HG03135 (cell line): Measurements from ENCODE around the gene RHBDD3.
A peak's percentile ranks its signal among the peaks of the same experiment; 100 is the strongest.

Experiments used
- ATAC-seq: cut with Tn5 transposase; IDR thresholded peaks from one replicate; pipeline ENCODE4 v1.9.1; 2021; ENCODE audit warnings: mild to moderate bottlenecking, moderate library complexity; ENCODE audit not compliant: unreplicated experiment

RHBDD3 gene

DNA sequence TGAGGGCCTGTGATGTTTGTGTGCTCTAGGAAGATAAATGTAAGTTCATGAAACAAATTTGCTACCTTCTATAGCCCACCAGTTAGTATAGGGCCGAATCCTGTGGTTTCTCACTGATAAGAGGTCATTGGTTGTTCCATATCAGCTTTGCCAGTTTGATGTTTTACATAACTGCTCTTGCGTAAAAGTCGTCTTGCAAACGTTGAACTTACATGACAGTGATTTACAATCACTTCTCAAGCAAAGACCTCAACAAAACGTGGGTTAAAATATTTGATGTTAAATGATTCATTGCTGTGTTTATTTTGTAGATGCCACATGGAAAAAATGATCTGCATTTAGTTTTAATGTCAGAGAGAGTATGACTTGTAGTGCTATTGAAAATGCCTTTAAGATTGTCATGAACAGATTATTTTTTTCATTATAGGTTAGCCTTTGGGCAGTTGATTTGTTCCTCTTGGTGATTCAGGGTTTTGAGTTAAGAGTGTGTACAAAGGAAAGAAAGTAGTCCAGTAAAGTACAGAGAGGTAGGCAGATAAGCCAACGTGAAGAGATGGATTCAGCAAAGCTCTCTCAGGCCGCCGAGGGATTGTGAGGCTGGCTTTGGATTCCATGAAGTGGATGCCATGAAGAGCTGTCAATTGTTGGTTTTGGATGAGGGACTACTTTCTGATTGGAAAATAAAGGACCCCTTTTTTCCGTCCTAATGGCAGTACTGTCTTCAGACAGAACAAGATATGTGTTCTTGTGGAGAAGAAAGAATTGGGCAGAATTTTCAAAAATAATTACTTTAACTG, 2.9 kb upstream of the RHBDD3 start:
- ATAC-seq: no peak

DNA sequence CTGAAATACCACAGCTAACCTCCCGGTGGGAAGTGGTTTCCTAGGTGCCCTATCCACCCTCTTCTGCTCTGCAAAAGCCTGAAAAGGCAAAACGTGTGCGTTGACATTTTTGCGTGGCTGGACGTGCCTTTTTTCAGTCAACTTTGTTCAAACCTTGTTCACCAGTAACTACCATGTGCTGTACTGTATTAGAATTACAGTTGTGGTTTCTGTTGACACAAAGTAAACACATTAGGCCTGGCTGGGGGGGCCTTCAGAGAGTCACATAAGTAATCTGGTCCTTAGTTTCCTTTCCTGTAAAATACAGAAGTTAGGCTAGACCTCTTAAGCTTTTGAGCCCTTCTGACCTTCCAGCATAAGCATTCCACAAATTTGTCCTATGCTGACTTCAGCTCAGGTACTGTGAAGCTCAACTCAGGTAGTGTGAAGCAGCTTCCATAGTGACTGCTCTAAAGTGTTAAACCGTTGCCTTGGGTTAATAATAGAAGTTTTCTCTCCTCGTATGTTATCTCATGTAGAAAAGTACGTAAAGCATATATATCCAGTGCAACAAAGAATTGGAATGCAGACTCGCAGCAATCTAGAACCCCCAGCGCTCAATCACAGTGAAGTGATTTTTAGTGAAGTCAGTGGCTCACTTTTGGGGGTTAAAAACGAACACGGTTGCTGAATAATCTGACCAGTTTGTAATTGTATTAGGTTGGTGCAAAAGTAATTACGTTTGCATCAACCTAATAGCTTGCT, 2.1 kb upstream of the RHBDD3 start:
- no peak for ATAC-seq

DNA sequence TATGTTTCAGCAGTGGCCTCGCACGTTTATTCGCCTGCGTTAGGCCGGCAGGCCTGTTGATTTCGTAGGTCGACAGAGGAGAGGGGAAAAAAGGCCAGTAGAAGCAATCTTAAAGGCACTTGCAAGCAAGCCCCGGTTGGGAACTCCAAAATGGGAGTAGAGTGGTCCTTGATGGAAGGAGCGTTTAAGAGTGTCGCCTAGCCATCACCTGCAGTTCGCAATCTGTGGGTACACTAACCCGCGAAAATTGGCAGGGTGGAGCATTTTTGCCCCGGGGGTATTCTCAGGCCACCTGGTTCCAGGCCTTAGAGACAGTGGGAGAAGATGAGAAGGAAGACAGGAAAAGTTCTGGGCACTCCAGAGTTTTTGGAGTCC, 1.4 kb upstream of the RHBDD3 start:
- no peak for ATAC-seq

DNA sequence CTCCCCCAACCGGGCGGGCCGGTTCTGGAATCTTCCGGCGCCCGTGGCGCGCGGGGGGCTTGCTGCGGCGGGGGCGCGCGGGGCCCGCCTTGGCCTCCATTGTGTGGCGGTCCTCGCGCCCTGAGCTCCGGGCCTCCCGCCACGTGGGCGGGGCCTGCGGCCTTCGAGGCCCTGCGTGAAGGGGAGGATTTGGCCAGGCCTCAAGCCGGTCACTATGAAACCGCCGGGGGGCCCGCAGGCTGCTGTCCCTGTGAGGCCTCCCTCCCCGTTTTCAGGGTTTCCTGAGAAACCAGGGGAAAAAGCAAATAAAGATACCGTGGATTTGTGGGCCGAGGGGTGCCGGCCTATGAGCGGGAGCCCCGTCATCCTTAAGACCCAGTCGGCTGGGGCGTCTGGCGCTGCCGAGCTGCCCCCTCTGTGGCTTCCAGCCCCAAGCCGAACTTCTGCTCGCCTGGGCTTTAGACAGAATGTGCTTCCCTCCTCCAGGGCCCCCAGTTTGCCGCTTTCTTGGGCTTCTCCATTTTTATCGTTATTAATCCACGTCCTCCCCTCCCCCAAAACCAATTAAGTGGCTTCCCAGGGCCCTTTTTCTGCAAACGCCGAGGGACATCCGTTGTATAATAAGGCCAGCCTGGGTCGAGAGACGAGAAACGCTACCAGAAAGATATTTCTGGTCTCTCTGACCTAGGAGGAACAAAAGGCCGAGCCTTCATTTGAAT, 889 bp upstream of the RHBDD3 start:
- peak; percentile 6 for ATAC-seq

DNA sequence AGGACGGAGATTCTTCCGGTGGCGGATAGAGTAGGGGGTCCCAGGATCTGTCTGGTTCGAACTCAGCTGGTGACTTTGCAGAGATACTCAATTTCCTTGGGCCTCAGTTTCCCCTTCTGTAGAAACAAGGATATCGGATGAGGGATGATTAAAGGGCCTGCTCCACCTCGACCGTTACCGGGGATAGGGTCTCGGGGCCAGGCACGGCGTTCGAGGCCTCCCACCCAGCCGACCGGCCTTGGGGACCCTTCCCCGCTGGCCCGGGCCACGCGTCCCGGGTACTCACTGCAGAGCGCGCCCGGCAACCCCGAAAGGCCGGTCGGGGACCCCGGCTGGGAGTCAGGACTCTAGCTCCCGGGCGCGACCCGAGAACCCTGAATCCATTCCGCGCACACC, 321 bp downstream of the RHBDD3 start:
- no peak for ATAC-seq

DNA sequence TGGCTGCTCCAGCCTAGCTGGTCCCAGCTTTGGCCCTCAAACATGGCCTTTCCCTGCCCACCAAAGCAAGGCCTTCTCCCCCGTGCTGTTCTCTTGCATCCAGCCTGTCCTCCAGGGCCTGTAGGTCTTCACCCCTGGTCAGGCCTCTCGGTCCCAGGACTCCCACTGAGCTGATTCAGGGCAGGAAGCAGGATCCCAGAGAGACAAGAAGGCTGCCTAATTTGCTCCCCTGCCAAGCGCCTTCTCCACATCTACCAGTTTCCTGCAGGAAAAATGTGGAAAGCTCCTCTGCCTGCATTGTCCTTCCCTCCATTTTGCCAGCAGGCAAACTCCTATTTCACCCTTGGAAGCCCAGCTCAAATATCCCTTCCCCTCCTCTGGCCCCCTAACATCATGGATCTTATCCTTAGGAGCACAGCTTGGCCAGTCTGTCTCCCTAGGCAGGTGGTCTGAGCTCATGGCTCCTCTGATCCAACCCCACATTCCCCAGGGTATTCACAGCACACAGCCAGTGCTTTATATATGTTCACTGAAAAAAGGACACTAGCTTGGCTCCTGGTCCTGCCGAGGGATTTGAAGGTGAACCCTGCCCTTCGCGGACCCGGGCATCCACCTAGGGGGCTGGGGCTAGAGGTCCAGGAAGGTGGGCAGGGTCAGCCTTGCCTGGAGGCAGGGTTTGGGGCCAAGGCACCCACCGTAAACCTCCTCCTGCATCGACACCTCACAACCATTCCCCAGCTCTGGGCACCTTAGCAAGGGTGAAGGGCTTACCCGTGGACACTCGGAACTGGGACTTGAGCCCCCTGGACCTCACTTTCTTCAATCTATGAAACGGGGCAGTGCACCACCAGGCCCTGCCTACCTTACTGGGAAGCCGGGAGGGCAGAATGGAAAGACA, 968 bp downstream of the RHBDD3 start:
- no peak for ATAC-seq

DNA sequence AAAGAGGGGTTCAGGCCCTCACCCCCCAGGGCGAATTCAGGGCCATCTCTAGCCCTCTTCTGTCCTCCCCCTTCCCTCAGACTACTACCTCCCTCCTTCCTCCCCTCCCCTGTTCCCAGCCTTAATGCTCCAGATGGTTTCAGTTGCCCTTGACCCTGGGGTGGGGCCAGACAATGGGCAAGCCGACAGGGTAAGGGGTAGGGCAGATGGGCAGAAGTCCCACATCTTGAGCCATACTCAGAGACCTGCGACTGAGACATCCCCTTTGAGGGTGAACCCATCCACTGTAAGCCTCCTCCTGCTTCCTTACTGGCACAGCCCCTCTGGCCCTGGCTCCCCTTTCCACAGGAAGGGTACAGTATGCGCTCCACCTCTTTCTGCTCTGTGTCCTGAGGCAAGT, 1.9 kb downstream of the RHBDD3 start:
- no peak for ATAC-seq

DNA sequence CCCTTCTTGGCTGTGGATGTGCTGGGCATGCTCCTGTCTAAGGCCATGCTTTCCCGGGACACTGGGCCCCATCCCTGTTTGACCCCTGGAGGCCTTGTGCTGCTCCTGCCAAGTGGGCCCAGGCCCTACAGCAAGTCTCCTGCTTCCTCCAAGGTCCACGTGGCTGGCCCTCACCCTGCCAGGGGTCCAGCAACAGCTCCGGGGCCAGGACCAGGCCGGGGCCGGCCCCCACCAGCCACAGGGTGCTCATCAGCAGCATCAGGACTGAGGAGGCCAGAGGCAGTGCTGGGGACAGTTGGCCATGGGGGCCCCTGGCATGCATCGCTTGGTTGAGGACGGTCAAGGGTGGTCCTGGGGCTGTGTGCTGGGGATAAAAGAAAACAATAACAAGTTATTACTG, 2.5 kb downstream of the RHBDD3 start:
- no peak for ATAC-seq

DNA sequence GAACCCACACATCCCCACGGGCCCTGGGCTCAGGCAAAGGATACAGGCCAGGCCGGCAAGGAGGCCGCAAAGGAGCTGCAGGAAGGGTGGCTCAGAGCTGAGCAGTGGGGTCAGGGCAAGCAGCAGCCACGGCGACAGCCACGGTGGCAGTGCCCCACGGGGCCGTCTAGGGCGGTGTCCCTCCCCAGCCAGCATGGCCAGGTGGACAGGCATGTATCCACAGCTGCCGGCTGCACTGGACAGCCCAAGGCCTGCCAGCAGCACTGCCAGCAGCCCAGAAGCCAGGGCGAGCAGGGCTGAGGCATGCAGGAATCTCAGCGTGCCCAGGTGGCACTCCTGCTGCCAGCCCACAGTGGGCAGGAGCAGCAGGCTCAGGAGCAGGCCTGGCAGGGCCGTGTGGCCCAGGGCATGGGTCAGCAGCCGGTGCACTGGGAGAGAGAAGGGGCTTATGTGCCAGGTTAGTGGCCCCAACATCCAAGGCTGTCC, 3.9 kb downstream of the RHBDD3 start:
- no peak for ATAC-seq

DNA sequence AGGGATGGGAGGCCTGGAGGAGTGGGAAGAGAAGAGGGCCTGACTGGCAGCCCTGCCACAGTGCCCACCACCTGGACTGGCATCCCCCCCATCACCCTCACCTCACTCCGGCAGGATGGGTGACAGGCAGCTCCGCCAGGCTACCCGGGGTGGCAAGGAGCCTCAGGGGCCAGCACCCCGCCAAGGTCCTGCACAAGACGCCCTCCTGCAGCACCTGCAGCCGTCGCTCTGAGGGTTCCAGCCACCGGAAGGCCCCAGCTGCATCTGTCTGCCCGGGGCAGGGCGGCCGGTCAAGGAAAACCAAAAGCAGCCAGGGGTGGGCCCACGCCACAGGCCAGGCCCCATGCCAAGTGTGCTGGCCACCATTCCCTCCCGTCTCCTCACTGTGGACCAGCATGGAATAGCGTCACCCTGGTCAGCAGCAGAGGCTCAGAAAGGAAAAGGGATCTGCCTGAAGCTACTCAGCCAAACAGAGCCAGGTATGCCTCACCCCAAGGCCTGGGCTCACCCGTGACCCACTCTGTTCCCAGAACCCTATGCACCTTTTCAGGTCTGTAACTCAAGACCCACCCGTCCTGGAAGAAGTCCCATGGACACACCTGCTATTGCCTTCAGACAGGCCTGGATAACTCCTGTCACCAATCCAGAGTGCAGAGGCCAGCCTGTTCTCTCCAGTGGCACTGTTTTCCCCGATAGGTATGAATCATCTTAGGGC, 7.0 kb downstream of the RHBDD3 start:
- no peak for ATAC-seq

DNA sequence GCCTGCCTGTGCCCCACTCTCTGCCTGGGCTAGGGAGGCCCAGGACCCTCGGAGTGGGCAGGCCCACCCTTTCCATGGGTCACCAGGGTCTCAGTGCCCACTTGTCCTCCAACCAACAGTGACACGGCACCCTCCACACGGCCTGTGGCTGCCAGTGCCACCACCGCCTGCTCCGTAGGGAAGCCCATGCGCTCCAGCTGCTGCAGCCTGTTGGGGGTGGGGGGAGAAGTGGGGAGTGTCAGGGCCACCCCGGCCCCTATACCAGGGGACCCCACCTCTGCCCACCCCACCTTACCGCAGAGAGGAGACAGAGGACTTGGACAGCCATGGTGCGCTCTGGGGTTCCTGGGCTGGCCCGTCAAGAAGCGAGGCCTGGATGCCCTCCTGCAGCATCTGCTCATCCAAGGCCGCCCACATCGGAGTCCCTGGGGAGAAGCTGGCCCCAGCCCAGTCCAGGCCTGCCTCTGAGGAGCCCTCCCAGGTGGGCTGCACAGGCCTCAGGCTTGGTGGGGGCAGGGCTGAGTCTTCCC, 7.7 kb downstream of the RHBDD3 start:
- ATAC-seq: no peak

DNA sequence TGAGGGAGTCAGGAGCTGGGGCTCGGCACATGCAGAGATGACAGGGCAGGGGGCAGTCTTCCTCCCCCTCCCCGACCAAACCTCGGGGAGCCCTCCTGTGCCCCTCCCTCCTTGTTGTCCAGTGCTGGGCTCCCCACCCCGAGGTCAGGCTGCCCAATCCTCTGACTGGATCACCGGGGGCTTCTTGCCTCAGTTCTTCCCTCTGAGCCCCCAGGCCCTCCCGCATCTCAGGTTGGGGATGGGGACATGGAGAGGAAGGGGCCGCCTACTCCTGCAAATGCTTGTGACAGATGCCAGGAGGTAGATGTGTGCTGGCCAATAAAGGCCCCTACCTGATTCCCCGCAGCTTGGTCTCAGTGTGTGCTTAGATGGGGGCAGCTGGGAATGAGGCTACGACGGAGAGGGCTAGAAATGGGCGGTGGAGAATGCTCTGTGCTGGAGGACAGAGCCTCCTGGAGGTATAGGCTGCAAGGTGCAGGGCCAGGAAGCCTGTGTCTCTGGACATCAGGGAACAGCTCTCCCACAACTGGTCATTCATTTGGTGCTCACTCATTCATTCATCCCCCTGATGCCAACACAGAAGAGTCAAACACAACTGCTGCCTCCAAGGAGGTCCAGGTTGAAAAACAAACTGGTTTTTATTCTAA, 8.4 kb downstream of the RHBDD3 start:
- no peak for ATAC-seq

DNA sequence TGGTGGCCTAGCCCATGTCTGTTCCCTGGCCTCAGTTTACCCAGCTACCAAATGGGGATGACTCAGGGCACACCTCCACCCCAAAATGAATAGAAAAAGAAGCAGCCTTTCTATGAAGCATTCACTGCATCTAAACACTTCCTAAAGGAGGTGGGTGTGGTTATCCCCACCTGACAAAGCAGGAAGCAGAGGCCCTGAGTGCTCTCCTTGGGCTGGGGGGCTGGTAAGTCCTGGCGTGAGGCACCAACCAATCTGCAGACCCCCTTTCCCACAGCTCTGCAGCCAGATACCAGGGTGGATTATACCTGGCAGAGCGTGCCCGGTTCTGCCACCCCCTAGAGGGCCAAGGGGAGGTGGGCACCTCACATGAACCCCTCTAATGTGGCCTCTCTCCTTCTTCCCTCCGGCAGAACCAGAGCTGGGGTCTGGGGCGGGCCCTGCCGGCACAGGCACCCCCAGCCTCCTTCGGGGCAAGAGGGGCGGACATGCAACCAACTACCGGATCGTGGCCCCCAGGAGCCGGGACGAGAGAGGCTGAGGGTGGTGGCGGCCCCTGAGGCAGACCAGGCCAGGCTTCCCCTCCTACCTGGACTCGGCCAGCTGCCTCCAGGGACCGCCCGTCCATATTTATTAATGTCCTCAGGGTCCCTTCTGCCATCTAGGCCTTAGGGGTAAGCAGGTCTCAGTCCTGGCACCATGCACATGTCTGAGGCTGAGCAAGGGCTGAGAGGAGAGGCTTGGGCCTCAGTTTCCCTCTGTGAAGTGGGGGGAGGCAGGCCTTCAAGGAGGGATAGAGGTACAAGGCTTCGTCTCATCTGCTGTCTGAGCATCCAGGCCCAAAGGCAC, 9.2 kb downstream of the RHBDD3 start:
- ATAC-seq: no peak

DNA sequence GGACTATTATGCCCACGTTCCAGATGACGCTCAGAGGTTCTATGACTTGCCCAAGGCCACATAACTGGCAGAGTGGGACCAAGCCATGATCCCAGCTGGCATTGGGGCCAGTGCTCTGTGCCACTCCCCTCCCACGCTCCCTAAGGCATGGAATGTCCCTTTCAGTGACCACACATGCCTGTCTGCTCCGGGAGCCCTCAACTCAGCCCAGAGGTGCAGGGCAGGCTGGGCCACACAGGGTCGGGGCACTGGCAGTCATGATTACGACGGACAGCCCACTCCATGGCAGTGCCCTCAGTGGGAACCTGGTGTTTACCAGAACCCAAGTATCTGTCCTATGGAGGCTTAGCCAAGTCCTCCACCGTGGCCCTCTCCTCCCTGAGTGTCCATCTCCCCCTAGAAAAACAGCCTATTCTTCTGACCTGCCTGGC, 10.0 kb downstream of the RHBDD3 start:
- no peak for ATAC-seq

DNA sequence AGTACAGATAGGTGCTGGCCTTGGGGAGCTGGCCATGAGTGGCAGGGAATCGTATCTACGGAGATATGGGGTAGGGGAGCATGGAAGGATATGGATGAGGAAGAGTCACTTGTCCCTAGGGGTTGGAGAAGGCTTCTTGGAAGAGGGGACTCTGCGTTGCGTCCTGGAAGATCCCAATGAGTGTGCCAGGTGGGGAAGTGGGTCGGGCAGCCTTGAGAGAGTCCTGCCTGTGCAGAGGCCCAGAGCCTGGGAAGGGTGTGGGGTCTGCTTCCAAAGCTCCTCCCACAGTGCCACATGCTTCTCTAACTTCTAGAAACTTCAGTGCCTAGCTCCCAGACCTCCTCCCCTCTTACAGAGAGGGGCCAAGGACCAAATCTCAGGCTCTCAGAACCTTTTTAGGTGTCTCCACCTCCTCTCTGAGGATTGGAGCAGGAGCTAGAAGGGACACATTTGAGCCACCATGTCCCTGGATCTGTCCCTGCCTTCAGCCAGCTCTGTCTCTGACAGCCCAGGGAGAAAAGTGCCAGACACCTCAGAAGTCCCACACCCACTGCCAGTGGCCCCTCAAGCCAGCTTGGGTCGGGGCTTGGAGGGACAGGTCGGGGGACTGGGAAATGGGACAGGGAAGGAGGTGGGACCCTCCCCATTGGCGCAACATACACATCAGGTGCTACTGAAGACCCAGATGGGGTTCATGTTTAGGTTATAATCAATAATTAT, 11.0 kb downstream of the RHBDD3 start:
- ATAC-seq: no peak

DNA sequence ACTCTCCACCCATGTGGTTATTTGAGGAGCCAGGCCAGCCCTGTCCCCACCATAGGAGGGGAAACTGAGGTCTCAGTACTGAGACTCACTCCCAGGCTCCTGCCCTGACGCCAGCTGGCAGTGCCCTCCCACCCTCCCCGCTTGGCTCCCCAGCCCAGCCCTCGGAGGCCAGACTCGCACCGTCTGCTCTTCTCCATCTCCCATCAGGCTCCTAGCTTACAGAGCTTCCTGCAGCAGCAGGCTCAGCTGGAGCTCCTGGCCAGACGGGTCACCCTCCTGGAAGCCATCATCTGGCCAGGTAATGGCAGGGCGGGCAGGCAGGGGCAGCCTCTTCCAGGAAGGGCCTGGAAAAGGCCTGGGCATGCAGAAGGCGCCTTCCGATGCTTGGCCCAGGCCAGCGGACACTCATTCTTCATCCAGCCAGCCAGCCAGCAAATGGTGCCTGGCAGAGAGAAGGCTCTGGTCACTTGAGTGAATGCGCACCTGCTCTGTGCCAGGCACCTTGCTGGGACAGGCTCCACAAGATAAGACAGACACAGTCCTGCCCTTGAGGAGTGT, 12.6 kb downstream of the RHBDD3 start:
- no peak for ATAC-seq

DNA sequence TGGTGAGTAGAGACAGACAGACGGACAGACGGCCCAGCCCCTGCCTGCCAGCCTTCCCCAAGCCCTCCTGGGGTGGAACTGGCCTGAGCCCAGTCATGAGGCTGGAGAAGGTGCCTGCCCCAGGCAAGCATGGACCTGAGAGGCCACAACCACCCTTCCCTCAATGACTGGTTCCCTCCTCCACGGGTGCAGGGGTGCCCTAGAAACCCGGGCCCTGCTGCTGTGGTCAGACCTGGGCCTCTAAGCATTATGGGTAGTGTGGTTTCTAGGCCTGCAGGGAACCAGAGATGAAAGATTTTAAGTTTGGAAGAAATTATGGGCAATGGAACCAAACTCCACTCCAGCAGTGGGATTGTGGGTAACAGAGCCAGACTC, 13.5 kb downstream of the RHBDD3 start:
- ATAC-seq: no peak
